DOHH2 (cell line): ENCODE data around the gene KCNMA1.

Experiments
- H3F3A ChIP-seq: fragments of 200-600 bp; sonication (generic), shearing (Covaris generic); 2 replicates; pipeline ENCODE4 v1.6.0; 2016; ENCODE audit warnings: antibody characterized with exemption, mild to moderate bottlenecking; ENCODE audit not compliant: control insufficient read depth, insufficient read depth
- H3K27ac ChIP-seq: fragments of 200-600 bp; sonication (generic); 2 replicates; pipeline ENCODE4 v1.5.1; 2014; ENCODE audit warnings: low read depth, mild to moderate bottlenecking, low read length, moderate library complexity
- H3K27me3 ChIP-seq: fragments of 200-600 bp; sonication (generic); 2 replicates; pipeline ENCODE4 v1.6.1; 2014; ENCODE audit warnings: mild to moderate bottlenecking, low read length, mixed read lengths; ENCODE audit not compliant: control insufficient read depth
- H3K36me3 ChIP-seq: fragments of 200-600 bp; sonication (generic); 2 replicates; pipeline ENCODE4 v1.6.1; 2014; ENCODE audit warnings: mild to moderate bottlenecking, low read length, moderate library complexity, mixed read lengths; ENCODE audit not compliant: control insufficient read depth
- H3K4me1 ChIP-seq: fragments of 200-600 bp; sonication (generic); 2 replicates; pipeline ENCODE4 v1.6.1; 2014; ENCODE audit warnings: mild to moderate bottlenecking, low read length, mixed read lengths; ENCODE audit not compliant: control insufficient read depth
- H3K4me2 ChIP-seq: fragments of 200-600 bp; sonication (generic); 2 replicates; pipeline ENCODE4 v1.6.0; 2014; ENCODE audit warnings: mild to moderate bottlenecking, low read length, moderate library complexity
- H3K4me3 ChIP-seq: fragments of 200-600 bp; sonication (generic); 2 replicates; pipeline ENCODE4 v1.5.1; 2014; ENCODE audit warnings: mild to moderate bottlenecking, low read length, mixed read lengths
- H3K79me2 ChIP-seq: fragments of 200-600 bp; sonication (generic); 2 replicates; pipeline ENCODE4 v1.6.1; 2014; ENCODE audit warnings: mild to moderate bottlenecking, low read length, mixed read lengths; ENCODE audit not compliant: control insufficient read depth
- H3K9me2 ChIP-seq: fragments of 200-600 bp; sonication (generic); replicated peaks from 2 replicates; pipeline ENCODE4 v1.6.1; 2014; ENCODE audit warnings: mild to moderate bottlenecking, low read length, mixed read lengths; ENCODE audit not compliant: control insufficient read depth
- H3K9me3 ChIP-seq: fragments of 200-600 bp; sonication (generic); 2 replicates; pipeline ENCODE4 v1.6.1; 2014; ENCODE audit warnings: antibody characterized with exemption, low read length, mixed read lengths; ENCODE audit not compliant: control insufficient read depth, insufficient read depth
- H4K20me1 ChIP-seq: fragments of 200-600 bp; sonication (generic); 2 replicates; pipeline ENCODE4 v1.6.0; 2014; ENCODE audit warnings: low read depth, mild to moderate bottlenecking, antibody characterized with exemption, low read length, moderate library complexity; ENCODE audit not compliant: control insufficient read depth, insufficient read depth
- EZH2phosphoT487 ChIP-seq: fragments of 200-600 bp; sonication (generic); IDR thresholded peaks from 2 replicates; pipeline ENCODE4 v1.6.1; 2017; ENCODE audit warnings: borderline replicate concordance, mild to moderate bottlenecking, antibody characterized with exemption, low read length, moderate library complexity, mixed read lengths
- TF ChIP-seq, protein P1 (sequence below): fragments of 200-600 bp; sonication (generic); IDR thresholded peaks from one replicate; pipeline ENCODE4 v1.5.1; 2014; ENCODE audit warnings: antibody characterized with exemption, mild to moderate bottlenecking, low read depth, low read length; ENCODE audit not compliant: poor library complexity, severe bottlenecking

Gene KCNMA1

DNA sequence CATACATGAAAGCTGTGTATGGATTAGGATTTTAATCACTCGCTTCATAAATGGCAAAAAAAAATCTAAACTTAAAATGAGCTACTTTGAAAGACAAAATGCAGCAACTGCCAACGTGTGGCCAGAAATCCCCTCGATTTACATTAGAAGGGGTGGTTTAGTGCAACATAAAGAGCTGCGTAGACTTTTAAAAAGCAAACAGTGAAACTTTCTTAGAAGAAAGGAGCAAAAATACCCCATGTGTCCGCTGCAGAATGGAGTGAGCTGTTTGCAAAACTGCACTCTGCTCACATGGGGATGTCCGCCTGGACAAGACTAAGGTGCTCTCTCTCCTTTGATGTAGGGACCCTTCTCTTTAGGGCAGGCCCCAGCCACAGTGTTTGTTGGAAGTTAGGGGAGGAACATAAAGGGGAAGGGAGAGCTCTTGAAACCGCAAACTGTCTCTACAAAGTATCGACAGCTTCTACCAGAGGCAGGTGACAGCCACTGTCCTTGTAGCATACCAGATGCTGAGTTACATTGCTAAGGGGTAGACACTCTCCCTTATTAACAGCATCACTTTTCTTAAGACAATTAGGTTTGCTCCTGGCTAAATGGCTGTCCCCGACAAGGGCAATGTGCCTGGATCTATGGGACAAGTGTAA, 528.1 kb downstream of the KCNMA1 start:
- no peaks in the 10 kb centered on the region for H3K4me1 ChIP-seq
- TF ChIP-seq, protein P1, sequence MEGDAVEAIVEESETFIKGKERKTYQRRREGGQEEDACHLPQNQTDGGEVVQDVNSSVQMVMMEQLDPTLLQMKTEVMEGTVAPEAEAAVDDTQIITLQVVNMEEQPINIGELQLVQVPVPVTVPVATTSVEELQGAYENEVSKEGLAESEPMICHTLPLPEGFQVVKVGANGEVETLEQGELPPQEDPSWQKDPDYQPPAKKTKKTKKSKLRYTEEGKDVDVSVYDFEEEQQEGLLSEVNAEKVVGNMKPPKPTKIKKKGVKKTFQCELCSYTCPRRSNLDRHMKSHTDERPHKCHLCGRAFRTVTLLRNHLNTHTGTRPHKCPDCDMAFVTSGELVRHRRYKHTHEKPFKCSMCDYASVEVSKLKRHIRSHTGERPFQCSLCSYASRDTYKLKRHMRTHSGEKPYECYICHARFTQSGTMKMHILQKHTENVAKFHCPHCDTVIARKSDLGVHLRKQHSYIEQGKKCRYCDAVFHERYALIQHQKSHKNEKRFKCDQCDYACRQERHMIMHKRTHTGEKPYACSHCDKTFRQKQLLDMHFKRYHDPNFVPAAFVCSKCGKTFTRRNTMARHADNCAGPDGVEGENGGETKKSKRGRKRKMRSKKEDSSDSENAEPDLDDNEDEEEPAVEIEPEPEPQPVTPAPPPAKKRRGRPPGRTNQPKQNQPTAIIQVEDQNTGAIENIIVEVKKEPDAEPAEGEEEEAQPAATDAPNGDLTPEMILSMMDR: no peak
- no peak for TF ChIP-seq EZH2phosphoT487

DNA sequence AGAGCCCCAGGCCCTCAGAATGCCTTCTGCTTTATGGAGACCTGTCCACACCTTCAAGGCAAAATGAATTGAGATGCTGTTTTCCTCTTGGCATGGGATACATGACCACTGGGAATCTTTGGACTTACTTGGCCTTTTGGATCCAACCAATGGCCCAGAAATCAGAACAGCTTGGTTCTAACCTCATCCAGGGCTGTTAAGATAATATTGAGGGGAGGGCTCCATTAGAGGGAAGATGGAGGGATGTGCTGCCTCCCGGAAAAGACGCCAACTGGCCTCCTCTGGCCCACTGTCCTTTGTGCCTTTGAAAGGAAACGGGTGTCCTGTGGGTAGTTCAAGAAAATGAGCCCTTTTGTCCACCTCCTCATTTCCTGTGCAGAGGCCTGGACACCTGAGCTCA, 530.9 kb downstream of the KCNMA1 start:
- Histone ChIP-seq H3K27ac (no peak overlapping the region), H3K9me3 (no peaks in the 10 kb centered on the region), H3K4me2 (no peak overlapping the region), H3K9me2 (no peaks in the 10 kb centered on the region), H3K4me1 (no peaks in the 10 kb centered on the region), H3K79me2 (no peaks in the 10 kb centered on the region), H3K36me3 (no peaks in the 10 kb centered on the region), H3F3A (no peaks in the 10 kb centered on the region), H3K4me3 (no peak overlapping the region), H4K20me1 (no peaks in the 10 kb centered on the region; the same call in 1 of the 2 replicates), H3K27me3 (no peaks in the 10 kb centered on the region)
- TF ChIP-seq EZH2phosphoT487: no peak
- TF ChIP-seq, protein P1: no peak

More for the DNA sequence above, 528.1 kb downstream of the KCNMA1 start:
- H4K20me1 ChIP-seq: no peaks in the 10 kb centered on the region; the same call in 1 of the 2 replicates
- no peak overlapping the region for H3K27ac ChIP-seq
- no peaks in the 10 kb centered on the region for H3K9me3 ChIP-seq
- no peaks in the 10 kb centered on the region for H3K36me3 ChIP-seq
- no peaks in the 10 kb centered on the region for H3K9me2 ChIP-seq
- H3K79me2 ChIP-seq: no peaks in the 10 kb centered on the region
- H3K4me3 ChIP-seq: no peak overlapping the region
- no peaks in the 10 kb centered on the region for H3F3A ChIP-seq
- H3K27me3 ChIP-seq: no peaks in the 10 kb centered on the region
- no peak overlapping the region for H3K4me2 ChIP-seq

DNA sequence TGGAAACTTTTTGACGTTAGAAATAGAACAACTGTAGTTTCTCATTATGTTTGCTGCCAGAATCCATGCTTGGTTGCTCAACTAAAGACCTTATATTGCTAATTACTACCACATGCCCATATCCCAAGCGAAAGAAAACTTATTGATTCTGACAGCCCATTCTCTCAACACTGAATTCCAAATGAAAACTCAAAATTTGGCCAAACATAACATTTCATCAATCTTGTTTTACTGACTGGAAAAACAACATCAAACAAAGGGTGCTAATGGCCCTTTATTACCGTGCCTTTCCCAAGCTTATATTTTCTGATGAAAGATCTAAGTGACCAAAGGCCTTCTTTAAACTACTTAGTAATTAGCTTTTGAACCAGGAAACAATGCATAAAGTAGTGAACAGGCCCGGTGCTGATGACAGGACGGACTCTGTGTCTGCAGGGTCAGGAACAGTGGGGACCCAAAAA, 531.8 kb downstream of the KCNMA1 start:
- no peak overlapping the region for H3K4me2 ChIP-seq
- no peak for TF ChIP-seq EZH2phosphoT487
- TF ChIP-seq, protein P1: no peak
- no peak overlapping the region for H3K27ac ChIP-seq

More for the DNA sequence above, 531.8 kb downstream of the KCNMA1 start:
- no peaks in the 10 kb centered on the region for H3K9me3 ChIP-seq
- no peaks in the 10 kb centered on the region for H3F3A ChIP-seq
- H3K79me2 ChIP-seq: no peaks in the 10 kb centered on the region
- no peaks in the 10 kb centered on the region for H3K27me3 ChIP-seq
- no peaks in the 10 kb centered on the region for H3K9me2 ChIP-seq
- H4K20me1 ChIP-seq: no peaks in the 10 kb centered on the region
- no peaks in the 10 kb centered on the region for H3K4me1 ChIP-seq
- no peak overlapping the region for H3K4me3 ChIP-seq
- H3K36me3 ChIP-seq: no peaks in the 10 kb centered on the region
